PC-3 (cell line): Measurements from ENCODE around the gene VDR. TPM values are rescaled to one million over a fixed set of nuclear protein-coding genes. Genes with fewer than 3 reads are reported as not detected.

Experiments
- ATAC-seq: fragments of 200-7000 bp; cut with Tn5 transposase; 2 replicates; pipeline ENCODE4 v1.9.1; 2020; ENCODE audit warnings: mild to moderate bottlenecking, moderate library complexity
- BruUV-seq: library from RNA; stranded (reverse); fragments of 400-500 nt; replicated peaks from 2 replicates; lab custom pipeline; 2021; lab: Mats Ljungman, UMichigan
- CTCF ChIA-PET: fragments of 300-600 bp; sonication (Branson Sonifier 250); formaldehyde crosslinking; loops from one replicate; lab custom pipeline; 2022; ENCODE audit warnings: antibody characterized with exemption; lab: Charles Lee
- POLR2A ChIA-PET: fragments of 300-600 bp; sonication (Branson Sonifier 250); formaldehyde crosslinking; loops from one replicate; lab custom pipeline; 2022; ENCODE audit warnings: antibody characterized with exemption; ENCODE audit not compliant: unreplicated experiment; lab: Charles Lee
- DNase-seq: peaks from one replicate; pipeline ENCODE4 v3.0.0-alpha.2; 2015
- H2AFZ ChIP-seq: fragments of 300-600 bp; sonication (generic); 2 replicates; pipeline ENCODE4 v1.6.0; 2016; ENCODE audit warnings: antibody characterized with exemption, low read length
- H3F3A ChIP-seq: fragments of 300-600 bp; sonication (generic); one replicate; pipeline ENCODE4 v1.6.0; 2017; ENCODE audit warnings: antibody characterized with exemption, low read length, control low read depth, mild to moderate bottlenecking; ENCODE audit not compliant: unreplicated experiment
- H3K27ac ChIP-seq: fragments of 300-600 bp; sonication (generic); 2 replicates; pipeline ENCODE4 v1.5.1; 2016; ENCODE audit warnings: mild to moderate bottlenecking, low read length
- H3K27me3 ChIP-seq: fragments of 300-600 bp; sonication (generic); 2 replicates; pipeline ENCODE4 v1.6.1; 2016; ENCODE audit warnings: low read length, mixed read lengths
- H3K36me3 ChIP-seq: fragments of 300-600 bp; sonication (generic); 2 replicates; pipeline ENCODE4 v1.6.1; 2016; ENCODE audit warnings: low read depth, mixed run types, low read length, mixed read lengths
- H3K4me1 ChIP-seq: fragments of 300-600 bp; sonication (generic); 2 replicates; pipeline ENCODE4 v1.5.1; 2016; ENCODE audit warnings: low read length; ENCODE audit not compliant: insufficient read depth
- H3K4me2 ChIP-seq: fragments of 300-600 bp; sonication (generic); 2 replicates; pipeline ENCODE4 v1.6.0; 2016; ENCODE audit warnings: low read length
- H3K4me3 ChIP-seq: fragments of 300-600 bp; sonication (generic); 2 replicates; pipeline ENCODE4 v1.5.1; 2016; ENCODE audit warnings: mild to moderate bottlenecking, low read length, mixed read lengths
- H3K79me2 ChIP-seq: fragments of 300-600 bp; sonication (generic); 2 replicates; pipeline ENCODE4 v1.6.1; 2017; ENCODE audit warnings: low read length, mixed read lengths
- H3K9ac ChIP-seq: fragments of 300-600 bp; sonication (generic); 2 replicates; pipeline ENCODE4 v1.6.0; 2016; ENCODE audit warnings: mild to moderate bottlenecking, low read length
- H3K9me2 ChIP-seq: fragments of 300-600 bp; sonication (generic); replicated peaks from 2 replicates; pipeline ENCODE4 v1.6.1; 2016; ENCODE audit warnings: mixed run types, low read length, mixed read lengths
- H3K9me3 ChIP-seq: fragments of 300-600 bp; sonication (generic); 2 replicates; pipeline ENCODE4 v1.6.1; 2016; ENCODE audit warnings: low read length, mixed read lengths
- H4K20me1 ChIP-seq: fragments of 300-600 bp; sonication (generic); 2 replicates; pipeline ENCODE4 v1.6.1; 2016; ENCODE audit warnings: low read length, mixed read lengths
- EZH2 ChIP-seq: fragments of 300-600 bp; sonication (generic); IDR thresholded peaks from one replicate; pipeline ENCODE4 v1.6.1; 2017; ENCODE audit warnings: antibody characterized with exemption, mild to moderate bottlenecking, low read length; ENCODE audit not compliant: unreplicated experiment
- EZH2phosphoT487 ChIP-seq: fragments of 300-600 bp; sonication (generic); IDR thresholded peaks from 2 replicates; pipeline ENCODE4 v1.6.1; 2018; ENCODE audit warnings: mild to moderate bottlenecking, antibody characterized with exemption, low read length, borderline replicate concordance
- intact Hi-C: fragments of 100-400 bp; cut with micrococcal nuclease; formaldehyde crosslinking; loops from 2 replicates; pipeline ENCODE4 v1.9.0; 2023
- total RNA-seq: library from RNA; depleted of rRNA; stranded (reverse); fragments of >200 nt; gene quantifications from 2 replicates; pipeline ENCODE4 v1.2.3, GENCODE V29; 2014
- TF ChIP-seq, protein P1 (sequence below): fragments of 300-600 bp; sonication (generic); conservative IDR thresholded peaks from 2 replicates; pipeline ENCODE4 v1.5.1; 2017; ENCODE audit warnings: antibody characterized with exemption, low read depth, mild to moderate bottlenecking, low read length

Gene VDR
- total RNA-seq, 1 experiment from 2014 or later, result 19.9 TPM

DNA sequence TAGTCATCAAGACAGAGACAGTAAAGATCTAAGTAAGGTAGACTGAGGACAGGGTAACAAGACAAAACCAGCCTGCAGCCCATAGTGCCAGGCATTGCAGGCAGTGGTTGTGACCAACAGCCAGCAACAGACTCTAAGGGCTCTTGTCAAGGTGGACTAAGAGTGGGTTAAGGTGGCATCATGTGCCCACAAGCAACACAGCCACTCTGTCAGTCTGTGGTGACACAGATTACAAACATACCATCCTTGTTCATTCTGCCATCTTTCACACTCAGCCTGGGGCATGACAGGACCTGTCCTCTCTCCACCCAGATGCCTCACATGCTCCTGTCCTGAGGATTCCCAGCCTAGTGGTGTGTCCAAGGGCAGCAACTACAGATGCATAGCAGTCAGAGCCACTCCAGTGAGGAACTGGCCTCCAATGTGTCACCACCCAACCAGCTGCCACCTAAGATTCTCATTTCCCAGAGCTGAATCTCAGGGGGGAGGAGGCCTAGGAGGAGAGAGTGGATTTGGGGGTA lies 28.3 kb downstream of the VDR start:
- DNase-seq, result no peak
- no peak for TF ChIP-seq EZH2phosphoT487
- TF ChIP-seq, protein P1, sequence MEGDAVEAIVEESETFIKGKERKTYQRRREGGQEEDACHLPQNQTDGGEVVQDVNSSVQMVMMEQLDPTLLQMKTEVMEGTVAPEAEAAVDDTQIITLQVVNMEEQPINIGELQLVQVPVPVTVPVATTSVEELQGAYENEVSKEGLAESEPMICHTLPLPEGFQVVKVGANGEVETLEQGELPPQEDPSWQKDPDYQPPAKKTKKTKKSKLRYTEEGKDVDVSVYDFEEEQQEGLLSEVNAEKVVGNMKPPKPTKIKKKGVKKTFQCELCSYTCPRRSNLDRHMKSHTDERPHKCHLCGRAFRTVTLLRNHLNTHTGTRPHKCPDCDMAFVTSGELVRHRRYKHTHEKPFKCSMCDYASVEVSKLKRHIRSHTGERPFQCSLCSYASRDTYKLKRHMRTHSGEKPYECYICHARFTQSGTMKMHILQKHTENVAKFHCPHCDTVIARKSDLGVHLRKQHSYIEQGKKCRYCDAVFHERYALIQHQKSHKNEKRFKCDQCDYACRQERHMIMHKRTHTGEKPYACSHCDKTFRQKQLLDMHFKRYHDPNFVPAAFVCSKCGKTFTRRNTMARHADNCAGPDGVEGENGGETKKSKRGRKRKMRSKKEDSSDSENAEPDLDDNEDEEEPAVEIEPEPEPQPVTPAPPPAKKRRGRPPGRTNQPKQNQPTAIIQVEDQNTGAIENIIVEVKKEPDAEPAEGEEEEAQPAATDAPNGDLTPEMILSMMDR, result no peak
- TF ChIP-seq EZH2, result no peak
- H3K9me3 ChIP-seq, result no peaks in the 10 kb centered on the region

GRCh38 chr12:47875746-47876439 lies 28.9 kb downstream of the VDR start:
- POLR2A ChIA-PET, result no interaction called here
- DNase-seq (no peak), ATAC-seq (no peak)
- Histone ChIP-seq H3K9me3 (no peaks in the 10 kb centered on the region), H3K27ac (no peak overlapping the region), H3F3A (no peaks in the 10 kb centered on the region), H2AFZ (no peak overlapping the region), H3K36me3 (peaks cover 14% of the 10 kb centered on the region; the same call in 1 of the 2 replicates), H3K79me2 (no peaks in the 10 kb centered on the region), H3K9me2 (no peaks in the 10 kb centered on the region), H3K4me1 (no peaks in the 10 kb centered on the region), H3K4me2 (no peak overlapping the region), H4K20me1 (no peaks in the 10 kb centered on the region), H3K9ac (no peak overlapping the region), H3K4me3 (no peak overlapping the region), H3K27me3 (no peaks in the 10 kb centered on the region)
- no TSS peak for BruUV-seq
- CTCF ChIA-PET, result no interaction called here
- TF ChIP-seq EZH2, result no peak
- TF ChIP-seq, protein P1, result no peak
- no peak for TF ChIP-seq EZH2phosphoT487
- intact Hi-C loops, result no loop called here

More for the DNA sequence above, 28.3 kb downstream of the VDR start:
- Histone ChIP-seq H3K36me3 (peaks cover 14% of the 10 kb centered on the region; the same call in 1 of the 2 replicates), H3K27ac (no peak overlapping the region), H3K27me3 (no peaks in the 10 kb centered on the region), H3K79me2 (no peaks in the 10 kb centered on the region), H3K4me3 (no peak overlapping the region), H4K20me1 (no peaks in the 10 kb centered on the region), H3K4me2 (no peak overlapping the region), H3K4me1 (no peaks in the 10 kb centered on the region), H3K9ac (no peak overlapping the region), H3F3A (no peaks in the 10 kb centered on the region), H3K9me2 (no peaks in the 10 kb centered on the region), H2AFZ (no peak overlapping the region)
- no peak for ATAC-seq
- BruUV-seq, result no TSS peak
- intact Hi-C loops, result no loop called here
- CTCF ChIA-PET, result no interaction called here
- POLR2A ChIA-PET, result no interaction called here

DNA sequence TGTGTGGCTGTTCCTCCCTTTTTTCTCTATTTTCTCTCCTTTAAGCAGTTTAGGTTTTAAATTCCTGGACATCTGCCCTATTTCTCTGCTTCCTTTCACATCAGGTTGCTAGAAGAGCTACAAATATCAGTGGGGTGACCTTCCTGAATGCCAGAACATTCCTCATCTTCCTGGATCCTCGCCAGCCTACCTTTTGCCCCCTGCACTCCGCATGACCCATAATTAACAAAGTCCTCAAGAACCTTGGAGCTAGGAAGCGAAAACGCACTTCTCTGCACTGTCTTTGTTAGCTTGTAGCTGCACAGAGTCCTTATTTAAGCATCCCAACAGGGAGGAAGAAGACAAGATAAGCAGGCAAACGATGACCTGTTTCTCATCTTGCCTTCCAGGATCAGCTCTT lies 30.5 kb downstream of the VDR start:
- intact Hi-C loops, result no loop called here
- TF ChIP-seq EZH2 (no peak), EZH2phosphoT487 (no peak)
- TF ChIP-seq, protein P1, result no peak
- Histone ChIP-seq H3K9me3 (no peaks in the 10 kb centered on the region), H3K4me1 (no peaks in the 10 kb centered on the region), H3K9ac (no peak overlapping the region), H3K27me3 (no peaks in the 10 kb centered on the region), H3K9me2 (no peaks in the 10 kb centered on the region), H3K27ac (no peak overlapping the region), H3F3A (no peaks in the 10 kb centered on the region), H3K36me3 (peaks cover 19% of the 10 kb centered on the region; the same call in 1 of the 2 replicates), H3K4me3 (no peak overlapping the region), H3K79me2 (no peaks in the 10 kb centered on the region), H4K20me1 (no peaks in the 10 kb centered on the region), H2AFZ (no peak overlapping the region), H3K4me2 (no peak overlapping the region)
- ChIA-PET POLR2A (no interaction called here), CTCF (no interaction called here)
- DNase-seq (no peak), ATAC-seq (no peak)
- no TSS peak for BruUV-seq
